Stimulated activated CD8-positive, alpha-beta memory T cell treated with anti-CD3 and anti-CD28 coated beads, Interleukin-4, amount 100 ng/mL, for 4 hours (primary cell): ENCODE results near the gene DUOX1.

Experiments
- DNase-seq, 2 donors: peaks; one replicate each; pipeline ENCODE4 v3.0.0-alpha.2; 2020; ENCODE audit warnings: low read depth in 2 of 2, low spot score in 1 of 2

Gene DUOX1

GRCh38 chr15:45105586-45105985 is 24.2 kb upstream of the DUOX1 start:
- DNase-seq, result no peak

GRCh38 chr15:45106002-45106790 is 23.6 kb upstream of the DUOX1 start:
- no peak for DNase-seq

- DNase-seq, result no peak
These were observed 21.7 kb upstream of the DUOX1 start for GRCh38 chr15:45107941-45108630.

DNA sequence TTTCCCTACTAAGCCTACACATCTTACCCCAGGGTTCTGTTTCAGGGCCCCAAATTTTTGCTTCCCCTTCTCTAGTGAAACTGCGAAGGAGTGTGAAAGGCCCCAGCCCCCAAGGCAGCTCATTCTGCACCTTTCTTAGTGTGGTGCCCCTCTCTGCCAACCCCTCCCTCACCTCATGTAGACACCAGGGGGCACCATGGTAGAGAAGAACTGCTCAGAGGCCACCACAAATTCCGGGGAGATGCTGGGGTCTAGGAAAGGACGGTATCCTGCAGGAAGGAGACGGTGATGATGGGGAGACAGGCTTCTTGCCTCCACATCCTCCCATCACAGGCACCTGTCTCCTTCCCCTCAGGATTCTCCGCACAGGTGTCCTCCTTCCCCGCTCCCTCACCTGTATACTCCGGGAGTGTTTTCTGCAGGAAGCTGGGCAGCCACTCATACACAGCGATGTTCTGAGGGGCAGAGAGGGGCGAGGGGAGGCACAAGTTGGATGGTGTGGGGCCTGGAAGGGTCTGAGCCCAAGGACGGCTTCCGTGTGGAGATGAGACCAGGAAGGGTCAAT is 19.5 kb upstream of the DUOX1 start:
- no peak for DNase-seq

DNA sequence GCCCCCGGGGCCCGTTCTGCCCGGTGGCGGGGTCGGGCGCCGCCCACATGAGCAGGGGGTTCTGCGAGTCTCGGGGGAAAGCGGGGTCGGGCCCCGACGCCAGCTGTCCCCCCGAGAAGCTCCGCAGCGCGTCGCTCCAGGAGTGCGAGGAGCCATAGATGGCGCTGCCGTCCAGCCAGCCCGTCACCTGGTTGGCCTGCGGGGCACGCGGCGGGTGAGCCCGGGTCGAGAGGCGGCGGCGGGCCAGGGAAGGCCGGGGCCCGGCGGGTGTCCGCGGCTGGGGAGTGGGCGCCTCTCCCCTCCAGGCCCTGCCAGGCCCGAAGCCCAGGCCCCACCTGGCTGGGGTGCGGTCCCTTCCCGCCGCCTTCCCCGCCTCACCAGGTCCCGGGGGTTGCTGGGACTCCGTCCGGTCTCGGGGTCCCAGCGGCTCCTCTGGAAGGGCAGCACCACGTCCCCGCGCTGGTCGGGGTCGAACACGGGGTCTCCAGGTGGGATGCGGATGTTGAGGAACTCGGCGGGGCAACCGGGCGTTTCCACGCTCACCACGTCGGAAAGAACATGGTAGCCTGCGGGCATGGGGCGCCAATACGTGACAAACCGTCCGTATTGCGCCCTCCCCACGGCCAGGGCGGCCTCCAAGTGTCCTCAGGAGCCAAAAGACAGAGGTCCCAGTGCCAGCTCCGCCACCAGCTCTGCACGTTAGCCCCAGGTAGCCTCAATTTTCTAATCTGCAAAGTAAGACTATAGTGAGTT is 18.2 kb upstream of the DUOX1 start:
- no peak for DNase-seq

- no peak for DNase-seq
These were observed 17.6 kb upstream of the DUOX1 start for GRCh38 chr15:45112143-45112590.

GRCh38 chr15:45112591-45113379 is 17.0 kb upstream of the DUOX1 start:
- DNase-seq, result no peak

DNA sequence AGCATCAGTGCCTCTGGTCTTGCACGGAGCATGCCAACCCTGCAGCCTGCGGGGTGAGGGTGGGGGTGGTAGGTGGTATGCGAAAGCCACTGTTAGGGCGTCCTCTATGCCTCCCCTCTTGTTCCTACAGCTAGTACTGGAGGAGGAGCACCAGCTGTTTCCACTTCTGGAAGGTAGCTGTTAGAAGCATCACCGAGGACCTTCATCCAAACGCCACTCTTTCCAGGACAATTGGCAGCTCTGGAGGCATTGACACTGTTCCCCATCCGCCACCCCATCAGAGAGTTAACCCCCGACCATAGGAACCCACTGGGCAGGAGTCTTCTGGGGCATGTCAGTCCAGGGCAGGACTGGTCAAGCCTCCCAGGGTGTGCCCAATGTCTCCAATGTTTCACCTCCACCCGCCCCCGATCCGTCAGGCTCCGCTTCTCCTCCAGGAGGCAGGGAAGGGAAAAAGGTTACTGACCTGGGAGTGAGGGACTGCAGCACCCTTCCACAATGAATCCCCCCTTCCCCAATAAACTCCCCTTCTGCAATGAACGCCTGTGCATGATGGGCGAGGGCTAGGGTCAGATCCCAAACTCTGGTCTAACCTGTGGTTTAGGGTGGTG is 16.3 kb upstream of the DUOX1 start:
- DNase-seq, result no peak

DNA sequence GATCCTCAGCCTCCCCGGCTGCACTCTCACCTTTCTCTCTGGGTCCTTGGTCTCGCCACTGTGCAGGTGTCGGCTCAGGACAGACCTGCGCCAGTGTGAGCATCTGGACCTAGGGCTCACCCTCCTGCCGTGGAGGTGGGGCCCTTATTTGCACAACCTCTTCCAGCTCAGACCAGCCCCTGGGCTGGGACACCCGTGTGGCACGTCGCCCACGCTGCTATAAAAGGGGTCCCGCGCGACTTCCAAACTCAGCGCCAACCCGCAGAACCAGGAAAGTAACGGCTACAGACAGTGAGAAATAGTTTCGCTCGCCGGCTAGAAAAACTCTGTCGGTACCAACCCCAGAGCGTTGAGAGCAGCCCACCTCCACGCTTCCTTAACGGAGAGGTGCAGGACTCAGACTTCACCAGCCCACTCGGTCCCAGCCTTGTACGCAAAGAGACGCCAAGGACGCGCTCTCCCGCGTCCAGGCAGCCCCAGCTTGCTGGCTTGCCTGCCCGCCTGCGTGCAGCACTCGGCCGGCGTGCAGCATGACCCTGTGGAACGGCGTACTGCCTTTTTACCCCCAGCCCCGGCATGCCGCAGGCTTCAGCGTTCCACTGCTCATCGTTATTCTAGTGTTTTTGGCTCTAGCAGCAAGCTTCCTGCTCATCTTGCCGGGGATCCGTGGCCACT is 15.6 kb upstream of the DUOX1 start, which contains the start of the genes DUOX2 and DUOXA2:
TSS of gene DUOX2 (minus strand) at position 97 of the 675 bp plus-strand sequence. CDS start 761 bp downstream, outside the sequence.
TSS of gene DUOXA2 (plus strand) at position 251 of the 675 bp plus-strand sequence. CDS start at position 531, 280 bp downstream.
- no peak for DNase-seq

GRCh38 chr15:45114751-45115085 is 15.1 kb upstream of the DUOX1 start:
- DNase-seq, result no peak

GRCh38 chr15:45115312-45115820 is 14.4 kb upstream of the DUOX1 start:
- DNase-seq, result no peak

DNA sequence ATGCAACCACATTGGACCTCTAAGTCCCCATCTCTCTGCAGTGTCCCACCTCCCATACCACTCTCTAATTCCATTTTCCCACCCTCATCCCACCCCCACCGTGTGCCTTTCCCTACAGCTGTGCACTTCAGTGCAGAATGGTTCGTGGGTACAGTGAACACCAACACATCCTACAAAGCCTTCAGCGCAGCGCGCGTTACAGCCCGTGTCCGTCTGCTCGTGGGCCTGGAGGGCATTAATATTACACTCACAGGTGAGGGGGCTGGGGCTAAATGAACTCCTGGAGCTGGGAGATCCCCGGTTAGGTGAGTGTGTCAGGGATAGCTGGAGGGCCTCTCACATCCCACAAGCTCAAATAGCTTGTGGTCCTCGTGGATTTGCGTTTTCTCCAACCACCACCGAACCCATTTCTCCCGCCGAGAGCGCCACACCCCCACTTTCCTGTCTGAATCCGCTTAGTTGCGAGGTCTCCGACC is 13.8 kb upstream of the DUOX1 start:
- DNase-seq, result no peak

GRCh38 chr15:45116482-45117307 is 13.1 kb upstream of the DUOX1 start:
- DNase-seq, result no peak

DNA sequence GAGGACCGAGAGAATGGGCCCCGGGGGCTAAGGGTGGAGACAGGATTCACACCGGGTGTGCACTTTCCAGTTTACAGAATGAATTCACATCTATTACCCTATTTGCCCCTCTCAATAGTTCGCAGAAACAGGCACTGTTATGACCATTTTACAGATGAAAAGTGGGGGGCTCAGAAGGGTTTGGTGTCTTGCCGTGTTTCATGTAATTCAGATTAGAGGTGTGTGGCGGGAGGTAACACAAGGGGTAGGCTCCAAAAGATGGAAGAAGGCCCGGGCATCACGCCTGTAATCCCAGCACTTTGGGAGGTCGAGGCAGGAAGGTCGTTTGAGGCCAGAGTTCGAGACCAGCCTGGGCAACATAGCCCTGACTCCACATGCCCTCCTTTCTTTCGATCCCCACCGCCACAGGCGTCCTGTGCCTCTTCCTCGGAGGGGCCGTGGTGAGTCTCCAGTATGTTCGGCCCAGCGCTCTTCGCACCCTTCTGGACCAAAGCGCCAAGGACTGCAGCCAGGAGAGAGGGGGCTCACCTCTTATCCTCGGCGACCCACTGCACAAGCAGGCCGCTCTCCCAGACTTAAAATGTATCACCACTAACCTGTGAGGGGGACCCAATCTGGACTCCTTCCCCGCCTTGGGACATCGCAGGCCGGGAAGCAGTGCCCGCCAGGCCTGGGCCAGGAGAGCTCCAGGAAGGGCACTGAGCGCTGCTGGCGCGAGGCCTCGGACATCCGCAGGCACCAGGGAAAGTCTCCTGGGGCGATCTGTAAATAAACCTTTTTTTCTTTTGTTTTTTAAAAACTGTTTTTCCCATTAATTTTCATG is 12.3 kb upstream of the DUOX1 start:
- DNase-seq, result no peak

GRCh38 chr15:45118131-45118588 is 11.6 kb upstream of the DUOX1 start:
- DNase-seq, result peak; percentile 64 to 65

GRCh38 chr15:45118996-45119395 is 10.8 kb upstream of the DUOX1 start:
- no peak for DNase-seq
